HG03565 (cell line): Measurements from ENCODE around the gene ZRANB3.
"Not testable (repeated sequence)": the region's sequence is repeated elsewhere in the genome, so short reads cannot be mapped to it uniquely, and the experiment has no call there.

Source experiments
- ATAC-seq: cut with Tn5 transposase; IDR thresholded peaks from one replicate; pipeline ENCODE4 v1.9.1; 2021; ENCODE audit warnings: mild to moderate bottlenecking, moderate library complexity; ENCODE audit not compliant: unreplicated experiment

Gene ZRANB3

DNA sequence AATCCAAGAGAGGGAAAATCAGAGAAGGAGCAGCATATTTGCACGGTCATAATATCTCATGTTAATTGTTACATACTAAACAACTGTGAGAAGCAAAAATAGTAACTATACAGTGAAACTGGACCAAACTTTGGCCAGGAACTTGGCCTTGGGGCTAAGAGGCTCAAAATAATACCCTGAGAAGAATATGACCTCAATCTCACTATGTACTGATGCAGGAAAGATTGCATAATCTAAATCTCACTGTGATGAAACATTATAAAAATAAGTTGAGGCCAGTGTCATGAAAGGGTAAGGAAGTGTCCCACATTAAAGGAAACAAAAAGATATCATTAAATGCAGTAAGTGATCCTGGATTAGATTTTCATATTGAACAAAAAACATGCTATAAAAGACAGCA, 36.5 kb downstream of the ZRANB3 start:
- ATAC-seq: no peak

GRCh38 chr2:135490376-135490775, 40.6 kb downstream of the ZRANB3 start:
- ATAC-seq: no peak

- ATAC-seq: no peak
Measured at GRCh38 chr2:135485441-135485840, 45.6 kb downstream of the ZRANB3 start.

- no peak for ATAC-seq
Measured at GRCh38 chr2:135475128-135475527, 55.9 kb downstream of the ZRANB3 start.

DNA sequence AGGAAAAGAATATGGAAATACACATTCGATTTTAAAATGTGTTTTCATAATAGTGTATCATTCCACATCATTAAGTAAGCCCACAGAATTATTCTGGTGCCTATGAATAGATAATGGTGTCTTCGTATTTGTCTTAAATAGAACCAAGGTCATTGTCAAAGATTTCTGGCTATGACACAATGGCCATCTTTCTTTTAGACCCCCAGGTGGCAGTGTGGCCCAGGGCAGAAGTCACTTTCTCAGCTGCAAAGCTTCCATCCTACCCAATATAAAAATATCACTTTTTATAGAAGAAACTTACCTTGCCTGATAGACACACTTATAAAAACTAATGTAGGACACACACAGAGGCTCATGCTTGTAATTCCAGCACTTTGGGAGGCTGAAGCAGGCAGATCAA, 57.5 kb downstream of the ZRANB3 start:
- ATAC-seq: no peak

DNA sequence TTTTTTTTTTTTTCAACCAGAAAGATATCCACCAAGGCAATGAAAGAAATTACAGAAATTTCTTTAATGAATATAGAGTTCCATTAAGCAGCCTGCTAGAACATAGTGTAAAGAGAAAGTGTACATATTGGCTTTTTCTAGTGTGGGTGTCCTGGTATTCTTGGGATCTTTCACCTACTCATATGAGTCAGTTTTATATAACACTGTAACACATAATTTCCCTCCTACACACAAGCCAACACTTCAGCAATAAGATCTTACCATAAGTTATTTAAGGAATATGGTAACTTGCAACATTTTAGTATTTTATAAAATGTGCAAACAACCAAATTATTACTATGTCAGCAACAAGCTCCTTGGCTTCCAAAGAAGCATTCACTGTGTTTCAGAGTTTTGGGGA, 59.9 kb downstream of the ZRANB3 start:
- ATAC-seq: no peak

DNA sequence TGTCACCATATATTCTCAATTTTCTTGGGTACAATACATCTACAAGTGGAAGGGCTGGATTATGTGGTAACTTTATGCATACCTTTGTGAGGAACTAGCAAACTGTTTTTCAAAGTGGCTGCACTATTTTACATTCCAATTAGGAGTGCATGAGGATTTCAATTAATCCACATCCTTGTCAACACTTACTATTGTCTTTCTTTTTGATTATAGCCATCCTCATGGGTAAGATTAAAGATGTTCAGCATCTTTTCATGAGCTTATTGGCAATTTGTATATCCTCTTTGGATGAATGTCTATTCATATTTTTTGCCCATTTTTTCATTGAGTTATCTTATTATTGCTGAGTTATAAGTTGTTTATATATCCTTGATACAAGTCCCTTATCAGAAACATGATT, 73.7 kb downstream of the ZRANB3 start:
- no peak for ATAC-seq

DNA sequence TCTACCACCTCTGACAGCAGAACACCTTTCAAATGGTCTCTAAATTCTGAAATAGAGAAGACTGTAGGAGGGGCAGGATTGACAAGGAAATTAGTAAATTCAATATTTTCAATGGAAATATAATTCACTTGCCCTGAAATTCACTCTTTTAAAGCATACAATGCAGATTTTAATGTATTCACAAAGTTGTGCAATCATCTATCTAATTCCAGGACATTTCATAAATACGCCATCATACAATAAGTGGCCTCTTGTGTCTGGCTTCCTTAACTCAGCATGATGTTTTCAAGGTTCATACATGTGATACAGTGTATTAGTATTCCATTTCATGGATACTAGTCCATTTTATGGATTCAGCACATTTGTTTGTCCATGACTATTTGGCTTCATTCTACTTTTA, 74.2 kb downstream of the ZRANB3 start:
- ATAC-seq: no peak

GRCh38 chr2:135456431-135456830, 74.6 kb downstream of the ZRANB3 start:
- no peak for ATAC-seq

DNA sequence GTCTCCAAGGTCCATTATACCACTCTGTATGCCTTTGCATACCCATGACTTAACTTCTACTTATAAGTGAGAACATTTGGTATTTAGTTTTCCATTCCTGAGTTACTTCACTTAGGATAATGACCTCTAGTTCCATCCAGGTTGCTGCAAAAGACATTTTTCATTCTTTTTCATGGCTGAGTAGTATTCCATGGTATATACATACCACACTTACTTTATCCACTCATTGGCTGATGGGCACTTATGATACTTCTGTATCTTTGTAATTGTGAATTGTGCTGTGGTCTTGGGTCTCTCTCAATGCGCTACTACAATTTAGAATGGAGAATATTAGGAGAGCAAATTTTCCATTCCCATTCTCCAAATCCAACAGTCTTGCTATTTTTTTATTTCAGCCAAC, 76.4 kb downstream of the ZRANB3 start:
- ATAC-seq: no peak

DNA sequence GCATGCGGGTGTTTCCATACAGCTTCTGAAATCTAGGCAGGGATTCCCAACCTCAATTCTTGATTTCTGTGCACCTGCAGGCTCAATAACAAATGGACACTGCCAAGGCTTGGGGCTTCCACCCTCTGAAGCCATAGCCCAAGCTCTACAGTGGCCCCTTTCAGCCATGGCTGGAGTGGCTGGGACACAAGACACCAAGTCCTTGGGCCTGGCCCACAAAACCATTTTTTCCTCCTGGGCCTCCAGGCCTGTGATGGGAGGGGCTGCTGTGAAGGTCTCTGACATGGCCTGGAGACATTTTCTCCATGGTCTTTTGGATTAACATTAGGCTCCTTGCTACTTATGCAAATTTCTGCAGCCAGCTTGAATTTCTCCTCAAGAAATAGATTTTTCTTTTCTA, 78.0 kb downstream of the ZRANB3 start:
- not testable (repeated sequence) for ATAC-seq

GRCh38 chr2:135451966-135452365, 79.1 kb downstream of the ZRANB3 start:
- ATAC-seq: no peak

GRCh38 chr2:135443013-135443412, 88.0 kb downstream of the ZRANB3 start:
- ATAC-seq: not testable (repeated sequence)

GRCh38 chr2:135435155-135435554, 95.9 kb downstream of the ZRANB3 start:
- ATAC-seq: not testable (repeated sequence)

DNA sequence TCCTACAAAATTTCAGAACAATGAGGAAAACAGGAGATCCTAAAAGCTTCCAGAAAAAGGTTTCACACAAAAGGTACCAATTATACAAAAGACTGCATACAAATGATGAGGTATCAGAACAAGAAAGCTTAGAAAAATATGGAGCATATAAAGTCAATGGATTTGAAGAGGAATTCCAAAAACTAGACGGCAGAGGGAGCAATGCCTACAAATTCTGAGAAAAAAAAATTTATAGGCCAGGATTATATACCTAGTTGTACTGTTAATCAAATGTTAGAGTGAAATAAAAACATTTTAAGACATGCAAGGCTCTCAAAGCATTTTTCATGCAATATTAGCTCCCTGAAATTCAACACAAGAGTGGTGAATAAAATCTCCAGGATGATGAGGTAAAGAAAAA, 106.2 kb downstream of the ZRANB3 start:
- no peak for ATAC-seq

DNA sequence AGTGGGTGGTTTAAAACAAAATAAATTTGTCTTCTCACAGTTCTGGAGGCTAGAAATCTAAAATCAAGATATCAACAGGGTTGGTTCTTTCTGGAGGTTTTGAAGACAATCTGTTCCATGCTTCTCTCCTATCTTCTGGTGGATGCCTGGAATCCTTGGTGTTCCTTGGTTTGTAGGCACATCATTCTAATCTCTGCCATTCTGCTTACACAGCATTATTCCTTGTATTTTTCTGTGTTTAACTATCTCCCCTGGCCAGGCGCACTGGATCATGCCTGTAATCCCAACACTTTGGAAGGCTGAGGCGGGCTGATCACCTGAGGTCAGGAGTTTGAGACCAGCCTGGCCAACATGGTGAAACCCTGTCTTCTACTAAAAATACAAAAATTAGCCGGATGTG, 108.1 kb downstream of the ZRANB3 start:
- ATAC-seq: no peak

DNA sequence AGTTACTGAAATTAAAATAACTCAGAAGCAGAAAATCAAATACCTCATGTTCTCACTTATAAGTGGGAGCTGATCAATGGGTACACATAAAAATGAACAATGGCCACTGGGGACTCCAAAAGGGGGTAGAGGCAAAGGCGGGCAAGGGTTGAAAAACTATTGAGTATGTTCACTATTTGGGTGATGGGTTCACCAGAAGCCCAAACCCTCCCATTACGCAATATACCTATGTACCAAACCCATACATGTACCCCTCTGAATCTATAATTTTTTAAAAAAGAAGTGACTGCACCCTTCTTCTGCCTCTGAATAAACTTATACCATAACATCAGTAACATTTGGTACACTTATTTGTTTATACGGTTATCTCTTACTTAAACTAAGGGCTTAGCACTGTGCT, 119.4 kb downstream of the ZRANB3 start:
- no peak for ATAC-seq

GRCh38 chr2:135409436-135409835, 121.6 kb downstream of the ZRANB3 start:
- no peak for ATAC-seq

DNA sequence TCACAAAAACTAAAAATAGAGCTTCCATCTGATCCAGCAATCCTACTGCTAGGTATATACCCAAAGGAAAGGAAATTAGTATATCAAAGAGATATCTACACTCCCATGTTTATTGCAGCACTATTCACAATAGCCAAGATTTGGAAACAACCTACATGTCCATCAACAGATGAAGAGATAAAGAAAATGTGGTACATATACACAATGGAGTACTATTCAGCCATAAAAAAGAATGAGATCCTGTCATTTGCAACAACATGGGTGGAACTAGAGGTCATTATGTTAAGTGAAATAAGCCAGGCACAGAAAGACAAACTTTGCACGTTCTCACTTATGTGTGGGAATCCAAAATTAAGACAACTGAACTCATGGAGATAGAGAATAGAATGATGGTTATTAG, 134.8 kb downstream of the ZRANB3 start:
- ATAC-seq: not testable (repeated sequence)

- ATAC-seq: no peak
Measured at GRCh38 chr2:135386993-135387392, 144.0 kb downstream of the ZRANB3 start.

DNA sequence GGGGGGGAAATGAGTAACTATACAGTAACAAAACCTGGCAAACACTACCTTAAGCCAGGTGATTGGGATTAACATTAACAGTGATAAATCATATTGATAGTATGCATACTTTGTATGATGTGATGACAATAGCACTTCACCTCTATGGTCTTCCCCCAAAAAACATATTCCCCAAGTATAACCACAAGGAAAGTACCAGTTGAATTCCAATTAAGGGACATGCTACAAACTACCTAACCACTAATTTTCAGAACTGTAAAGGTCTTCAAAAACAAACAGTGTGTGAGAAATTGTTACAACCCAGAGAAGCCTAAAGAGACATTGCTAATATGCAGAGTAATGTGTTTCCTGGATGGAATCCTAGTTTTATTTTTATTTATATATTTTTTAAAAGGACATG, 152.4 kb downstream of the ZRANB3 start:
- ATAC-seq: no peak

DNA sequence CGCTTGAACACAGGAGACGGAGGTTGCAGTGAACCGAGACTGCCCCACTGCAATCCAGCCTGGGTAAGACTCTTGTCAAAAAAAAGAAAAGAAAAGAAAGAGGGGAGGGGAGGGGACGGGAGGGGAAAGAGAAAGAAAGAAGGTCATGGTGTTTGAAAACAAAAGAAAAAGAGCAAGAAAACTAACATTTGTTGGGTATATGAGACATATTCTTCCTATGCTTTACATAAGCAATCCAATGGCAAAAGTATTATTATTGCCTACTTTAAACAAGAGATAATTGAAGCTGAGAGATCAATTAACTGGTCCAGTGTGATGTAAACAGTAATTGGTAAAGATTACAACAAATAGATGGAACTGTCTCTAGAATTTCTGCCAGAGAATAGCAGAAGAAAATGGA, 157.3 kb downstream of the ZRANB3 start:
- ATAC-seq: no peak

- no peak for ATAC-seq
Measured at GRCh38 chr2:135349941-135350340, 181.1 kb downstream of the ZRANB3 start.
